Lung (tissue), 12 donors: Measurements from ENCODE around the gene TBC1D22A. TPM values are rescaled to one million over a fixed set of nuclear protein-coding genes. Genes with fewer than 3 reads are reported as not detected.

Experiments
- ATAC-seq: fragments of 200-7000 bp; cut with Tn5 transposase; one replicate; pipeline ENCODE4 v1.9.1; 2020; ENCODE audit warnings: moderate number of reproducible peaks; ENCODE audit not compliant: insufficient read depth, low FRiP score
- DNase-seq, 3 donors: peaks; one replicate each; pipeline ENCODE4 v3.0.0-alpha.2; 2013 to 2017
- H3K27ac ChIP-seq, 2 donors: one replicate each; pipeline ENCODE4 v1.5.1; 2013; ENCODE audit warnings: mild to moderate bottlenecking in 2 of 2, moderate library complexity in 2 of 2, control low read depth in 1 of 2, inconsistent platforms in 1 of 2, low read depth in 1 of 2, low read length in 1 of 2
- H3K27me3 ChIP-seq, 3 donors: one replicate each; pipeline ENCODE4 v1.5.1; 2013; ENCODE audit warnings: low read length in 2 of 3; ENCODE audit not compliant: control insufficient read depth in 3 of 3, insufficient read depth in 3 of 3
- H3K36me3 ChIP-seq, 4 donors: one replicate each; pipeline ENCODE4 v1.5.1; 2013; ENCODE audit warnings: low read length in 4 of 4, mild to moderate bottlenecking in 1 of 4, moderate library complexity in 1 of 4; ENCODE audit not compliant: control insufficient read depth in 4 of 4, insufficient read depth in 4 of 4
- H3K4me1 ChIP-seq, 5 donors: one replicate each; pipeline ENCODE4 v1.5.1; 2013; ENCODE audit warnings: low read length in 5 of 5, mild to moderate bottlenecking in 2 of 5, moderate library complexity in 1 of 5; ENCODE audit not compliant: control insufficient read depth in 5 of 5, insufficient read depth in 5 of 5
- H3K4me3 ChIP-seq: one replicate; pipeline ENCODE4 v1.5.1; 2013; ENCODE audit warnings: mild to moderate bottlenecking, control low read depth, moderate library complexity
- H3K9ac ChIP-seq, 2 donors: one replicate each; pipeline ENCODE4 v1.5.1; 2013; ENCODE audit warnings: low read length in 2 of 2, control low read depth in 1 of 2; ENCODE audit not compliant: insufficient read depth in 1 of 2
- H3K9me3 ChIP-seq, 4 donors: one replicate each; pipeline ENCODE4 v1.5.1; 2013; ENCODE audit warnings: low read length in 3 of 4, mild to moderate bottlenecking in 1 of 4, moderate library complexity in 1 of 4; ENCODE audit not compliant: control insufficient read depth in 4 of 4, insufficient read depth in 3 of 4
- WGBS, 2 donors: extraction: QIAGEN DNeasy Blood & Tissue Kit; methylation state at CpG; one replicate each; pipeline ENCODE4 v1.1.7; 2013; 5-methylcytosine and 5-hydroxymethylcytosine counted together
- polyA plus RNA-seq, 2 donors: library from polyadenylated mRNA; stranded (reverse); fragments of 200-250 nt; gene quantifications; one replicate each; pipeline ENCODE4 v1.2.1, GENCODE V29; 2013
- total RNA-seq, 2 donors: library from RNA; depleted of rRNA in 1 of 2; stranded (reverse); fragments of >200 nt in 1 of 2; gene quantifications; one replicate each; pipeline ENCODE4 v1.2.1, GENCODE V29; 2014 to 2021
- TF ChIP-seq, protein P1 (sequence below): IDR thresholded peaks from 2 replicates; pipeline ENCODE4 v1.5.1; 2012; ENCODE audit warnings: mild to moderate bottlenecking; ENCODE audit errors: control extremely low read depth, extremely low read depth
- donor health status: control.
- donor health status: control.
- donor health status: Bipolar disorder and iron deficiency.
- donor health status: healthy.
- donor health status: DM: yes; HTN: yes; CAD: no.

The TBC1D22A gene
- total and polyA plus RNA-seq, 4 donors = 20.2 to 38.4 (median 21.0) TPM

DNA sequence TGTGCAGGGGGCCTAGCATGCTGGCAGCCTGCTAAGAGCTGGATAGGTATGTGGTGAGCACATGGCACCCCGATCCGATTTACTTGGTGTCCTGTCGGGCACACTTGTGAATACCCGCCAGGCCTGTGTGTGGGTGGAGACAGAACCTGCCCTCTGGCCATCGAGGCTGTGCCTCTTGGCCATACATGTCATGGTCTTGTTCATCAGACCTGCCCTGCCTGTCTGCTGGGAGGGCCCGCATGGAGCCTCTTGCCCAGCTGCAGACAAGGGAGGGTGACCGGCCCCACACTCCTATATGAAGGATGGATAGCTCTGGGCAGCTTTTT, 310.2 kb downstream of the TBC1D22A start:
- 96 to 97% methylated on average over 7 of the region's 7 CpGs for WGBS, 2 donors
- ATAC-seq = no peak
- no peak for DNase-seq

DNA sequence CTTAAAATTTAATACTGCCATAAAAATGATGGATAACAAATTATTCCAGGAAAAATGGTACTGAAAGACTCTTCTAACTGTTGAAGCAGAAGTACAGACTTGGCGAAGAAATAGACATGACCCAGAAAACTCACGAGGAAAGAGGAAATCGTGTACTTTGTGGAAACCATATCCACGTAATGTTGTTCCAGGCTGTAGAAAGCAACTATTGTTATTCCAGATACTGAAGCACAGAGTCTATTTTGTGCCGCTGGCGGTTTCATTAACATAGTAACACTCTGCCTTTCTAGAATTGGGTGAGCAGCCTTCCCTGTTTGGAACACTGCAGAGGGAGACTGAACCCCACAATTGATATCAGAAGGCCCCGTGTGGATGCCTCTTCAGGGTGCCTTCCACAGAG, 310.6 kb downstream of the TBC1D22A start:
- H3K4me3 ChIP-seq = no peak overlapping the region
- no peak overlapping the region for H3K9ac ChIP-seq
- no peak overlapping the region for H3K27ac ChIP-seq
- peaks cover 0 to 4% (median 0%) of the 10 kb centered on the region in 5 donors for H3K4me1 ChIP-seq
- TF ChIP-seq, protein P1, sequence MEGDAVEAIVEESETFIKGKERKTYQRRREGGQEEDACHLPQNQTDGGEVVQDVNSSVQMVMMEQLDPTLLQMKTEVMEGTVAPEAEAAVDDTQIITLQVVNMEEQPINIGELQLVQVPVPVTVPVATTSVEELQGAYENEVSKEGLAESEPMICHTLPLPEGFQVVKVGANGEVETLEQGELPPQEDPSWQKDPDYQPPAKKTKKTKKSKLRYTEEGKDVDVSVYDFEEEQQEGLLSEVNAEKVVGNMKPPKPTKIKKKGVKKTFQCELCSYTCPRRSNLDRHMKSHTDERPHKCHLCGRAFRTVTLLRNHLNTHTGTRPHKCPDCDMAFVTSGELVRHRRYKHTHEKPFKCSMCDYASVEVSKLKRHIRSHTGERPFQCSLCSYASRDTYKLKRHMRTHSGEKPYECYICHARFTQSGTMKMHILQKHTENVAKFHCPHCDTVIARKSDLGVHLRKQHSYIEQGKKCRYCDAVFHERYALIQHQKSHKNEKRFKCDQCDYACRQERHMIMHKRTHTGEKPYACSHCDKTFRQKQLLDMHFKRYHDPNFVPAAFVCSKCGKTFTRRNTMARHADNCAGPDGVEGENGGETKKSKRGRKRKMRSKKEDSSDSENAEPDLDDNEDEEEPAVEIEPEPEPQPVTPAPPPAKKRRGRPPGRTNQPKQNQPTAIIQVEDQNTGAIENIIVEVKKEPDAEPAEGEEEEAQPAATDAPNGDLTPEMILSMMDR = no peak
- peaks cover 0 to 5% (median 0%) of the 10 kb centered on the region in 4 donors for H3K36me3 ChIP-seq
- 91 to 93% methylated on average over 7 of the region's 7 CpGs for WGBS, 2 donors
- no peak for ATAC-seq
- no peaks in the 10 kb centered on the region for H3K27me3 ChIP-seq
- H3K9me3 ChIP-seq = peaks cover 0 to 5% (median 2%) of the 10 kb centered on the region in 4 donors
- DNase-seq = no peak

More for the DNA sequence above, 310.2 kb downstream of the TBC1D22A start:
- no peaks in the 10 kb centered on the region for H3K27me3 ChIP-seq
- H3K9me3 ChIP-seq = peaks cover 0 to 5% (median 2%) of the 10 kb centered on the region in 4 donors
- H3K9ac ChIP-seq = no peak overlapping the region
- H3K36me3 ChIP-seq = peaks cover 0 to 5% (median 0%) of the 10 kb centered on the region in 4 donors
- H3K4me1 ChIP-seq = peaks cover 0 to 9% (median 0%) of the 10 kb centered on the region in 5 donors
- no peak overlapping the region for H3K4me3 ChIP-seq
- TF ChIP-seq, protein P1 = no peak
- no peak overlapping the region for H3K27ac ChIP-seq

DNA sequence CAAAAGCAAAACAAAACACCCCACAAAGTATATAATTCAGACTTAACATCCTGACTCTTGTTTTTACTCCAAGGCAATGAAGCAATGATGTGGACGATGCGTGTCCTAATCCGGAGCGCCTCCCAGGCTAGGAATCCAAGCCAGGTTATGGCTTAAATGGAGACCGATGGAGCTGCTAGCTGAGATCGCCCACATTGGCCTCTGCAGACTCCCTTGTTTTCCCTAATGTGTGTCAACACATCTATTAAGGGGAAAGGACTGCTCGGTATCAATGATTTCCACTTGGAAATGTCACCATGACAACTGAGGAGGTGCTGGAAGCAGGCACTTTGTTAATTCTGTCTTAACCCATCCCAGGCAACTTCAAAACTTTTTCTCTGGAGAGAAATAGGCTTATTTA, 311.7 kb downstream of the TBC1D22A start:
- ATAC-seq (no peak), DNase-seq (no peak)
- TF ChIP-seq, protein P1 = no peak
- H3K4me1 ChIP-seq = peaks cover 0 to 3% (median 0%) of the 10 kb centered on the region in 5 donors
- H3K9ac ChIP-seq = no peak overlapping the region
- peaks cover 0 to 5% (median 2%) of the 10 kb centered on the region in 4 donors for H3K9me3 ChIP-seq
- peaks cover 0 to 5% (median 0%) of the 10 kb centered on the region in 4 donors for H3K36me3 ChIP-seq
- H3K27me3 ChIP-seq = no peaks in the 10 kb centered on the region
- no peak overlapping the region for H3K4me3 ChIP-seq
- no peak overlapping the region for H3K27ac ChIP-seq
- WGBS, 2 donors = 97% methylated on average over 7 of the region's 7 CpGs

DNA sequence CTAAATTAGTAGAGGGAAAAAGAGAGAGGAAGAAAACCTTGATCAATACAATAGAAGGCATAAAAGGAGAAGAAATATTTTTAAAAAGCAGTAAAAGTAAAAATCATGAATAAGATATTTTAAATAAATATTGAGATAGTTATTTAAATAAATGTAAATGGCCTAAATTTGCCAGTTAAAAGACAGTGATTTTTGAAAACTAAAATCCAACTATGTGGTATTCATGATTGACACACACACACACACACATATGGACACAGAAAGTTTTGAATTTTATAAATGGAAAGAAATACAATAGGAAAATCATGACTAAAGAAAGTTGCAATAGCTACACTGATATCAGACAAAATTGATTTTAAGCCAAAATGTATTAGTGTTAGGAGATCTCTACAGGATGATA, 313.1 kb downstream of the TBC1D22A start:
- Histone ChIP-seq H3K9ac (no peak overlapping the region), H3K27ac (no peak overlapping the region), H3K4me3 (no peak overlapping the region), H3K27me3 (no peaks in the 10 kb centered on the region), H3K4me1 (peaks cover 0 to 3% (median 0%) of the 10 kb centered on the region in 5 donors), H3K9me3 (peaks cover 0 to 5% (median 3%) of the 10 kb centered on the region in 4 donors), H3K36me3 (peaks cover 0 to 5% (median 0%) of the 10 kb centered on the region in 4 donors)
- DNase-seq (no peak), ATAC-seq (no peak)
- TF ChIP-seq, protein P1 = no peak
